HCT116 (cell line): ENCODE measurements around the gene SLC22A7. TPM values are rescaled to one million over a fixed set of nuclear protein-coding genes. Genes with fewer than 3 reads are reported as not detected.

Experiments used
- ATAC-seq: fragments of 200-7000 bp; cut with Tn5 transposase; 2 replicates; pipeline ENCODE4 v1.9.1; 2020; ENCODE audit warnings: mild to moderate bottlenecking, moderate library complexity
- BruUV-seq: library from RNA; stranded (reverse); fragments of 400-500 nt; replicated peaks from 2 replicates; lab custom pipeline; 2021; lab: Mats Ljungman, UMichigan
- CTCF ChIA-PET: fragments of 300-600 bp; sonication (Branson Sonifier 250); formaldehyde crosslinking; loops from one replicate; lab custom pipeline; 2021; ENCODE audit warnings: antibody characterized with exemption; lab: Charles Lee
- POLR2A ChIA-PET: fragments of 300-600, 350-600 bp; sonication (Branson Sonifier 250); formaldehyde crosslinking; loops from one replicate; lab custom pipeline; 2021; ENCODE audit warnings: antibody characterized with exemption; lab: Charles Lee
- RAD21 ChIA-PET, 2 experiments: fragments of 300-600 bp; sonication (Branson Sonifier 250); formaldehyde crosslinking; loops; one replicate each; lab custom pipeline; 2023; ENCODE audit warnings: low total read pairs in 2 of 2; ENCODE audit not compliant: uncharacterized antibody in 2 of 2, unreplicated experiment in 2 of 2, low non-redundant PET in 1 of 2; lab: Charles Lee
- DNase-seq: peaks from one replicate; pipeline ENCODE4 v3.0.0-alpha.2; 2010; ENCODE audit warnings: low read depth, low spot score
- H2AFZ ChIP-seq: fragments of 200-600 bp; shearing (Covaris generic), sonication (generic); 2 replicates; pipeline ENCODE4 v1.6.1; 2017; ENCODE audit warnings: low read depth, mixed run types, mixed read lengths, antibody characterized with exemption, low read length; ENCODE audit not compliant: poor library complexity, severe bottlenecking
- H3K27ac ChIP-seq: 2 replicates; pipeline ENCODE4 v1.5.1; 2012; ENCODE audit warnings: low read depth, low read length
- H3K27me3 ChIP-seq: fragments of 200-600 bp; sonication (generic); 2 replicates; pipeline ENCODE4 v1.6.1; 2016; ENCODE audit warnings: mixed run types, low read length, mixed read lengths; ENCODE audit not compliant: insufficient read depth
- H3K36me3 ChIP-seq, 2 experiments: fragments of 200-500 bp in 1 of 2; fragments of 200-600 bp in 1 of 2; sonication (Bioruptor generic) in 1 of 2; sonication (generic) in 1 of 2; 2 replicates each; pipeline versions ENCODE4 v1.5.1 to v1.6.1; 2014 to 2016; ENCODE audit warnings: low read length in 2 of 2, inconsistent platforms in 1 of 2, mixed read lengths in 1 of 2, mixed run types in 1 of 2; ENCODE audit not compliant: insufficient read depth in 2 of 2, control insufficient read depth in 1 of 2
- H3K4me1 ChIP-seq, 2 experiments: fragments of 200-600 bp in 1 of 2; sonication (generic) in 1 of 2; 2 replicates each; pipeline versions ENCODE4 v1.5.1 to v1.6.1; 2012 to 2017; ENCODE audit warnings: low read length in 2 of 2, inconsistent platforms in 1 of 2, mild to moderate bottlenecking in 1 of 2, mixed read lengths in 1 of 2, mixed run types in 1 of 2, moderate library complexity in 1 of 2; ENCODE audit not compliant: insufficient read depth in 2 of 2, control insufficient read depth in 1 of 2
- H3K4me2 ChIP-seq: fragments of 200-600 bp; sonication (generic); 2 replicates; pipeline ENCODE4 v1.6.1; 2017; ENCODE audit warnings: mixed run types, low read length, mixed read lengths
- H3K4me3 ChIP-seq, 2 experiments: fragments of 200-600 bp in 1 of 2; sonication (generic) in 1 of 2; replicated peaks in 1 of 2; 2 replicates each; pipeline ENCODE4 v1.5.1; 2011 to 2016; ENCODE audit warnings: low read length in 2 of 2, control low read depth in 1 of 2, low read depth in 1 of 2, mild to moderate bottlenecking in 1 of 2, mixed read lengths in 1 of 2, mixed run types in 1 of 2
- H3K79me2 ChIP-seq: fragments of 200-600 bp; sonication (generic); 2 replicates; pipeline ENCODE4 v1.6.1; 2017; ENCODE audit warnings: mild to moderate bottlenecking, mixed run types, low read length, moderate library complexity, mixed read lengths; ENCODE audit not compliant: insufficient read depth
- H3K9ac ChIP-seq: fragments of 200-600 bp; sonication (generic); 2 replicates; pipeline ENCODE4 v1.6.1; 2016; ENCODE audit warnings: low read length, mixed read lengths
- H3K9me2 ChIP-seq: fragments of 200-600 bp; sonication (generic), shearing (Covaris generic); 2 replicates; pipeline ENCODE4 v1.6.1; 2017; ENCODE audit warnings: mixed run types, mild to moderate bottlenecking, moderate library complexity; ENCODE audit not compliant: insufficient read depth
- H3K9me3 ChIP-seq, 2 experiments: fragments of 200-500 bp in 1 of 2; fragments of 200-600 bp in 1 of 2; sonication (Bioruptor generic) in 1 of 2; sonication (generic) in 1 of 2; 2 replicates each; pipeline ENCODE4 v1.6.1; 2014 to 2017; ENCODE audit warnings: low read length in 2 of 2, mixed read lengths in 2 of 2, inconsistent platforms in 1 of 2, low read depth in 1 of 2, mild to moderate bottlenecking in 1 of 2, mixed run types in 1 of 2, moderate library complexity in 1 of 2; ENCODE audit not compliant: control insufficient read depth in 1 of 2, insufficient read depth in 1 of 2
- H4K20me1 ChIP-seq: fragments of 200-600 bp; sonication (generic), shearing (Covaris generic); 2 replicates; pipeline ENCODE4 v1.6.1; 2017; ENCODE audit warnings: mixed run types, mild to moderate bottlenecking, moderate library complexity; ENCODE audit not compliant: insufficient read depth
- ATF3 ChIP-seq: IDR thresholded peaks from 2 replicates; pipeline ENCODE4 v1.6.1; 2012
- CBX3 ChIP-seq: IDR thresholded peaks from 2 replicates; pipeline ENCODE4 v1.6.1; 2012; ENCODE audit warnings: low read depth
- ELF1 ChIP-seq: IDR thresholded peaks from 2 replicates; pipeline ENCODE4 v1.6.1; 2012; ENCODE audit warnings: low read depth, borderline replicate concordance
- EZH2 ChIP-seq: fragments of 200-600 bp; sonication (generic); IDR thresholded peaks from 2 replicates; pipeline ENCODE4 v1.6.1; 2017; ENCODE audit warnings: antibody characterized with exemption, mixed run types
- EZH2phosphoT487 ChIP-seq: fragments of 200-600 bp; IDR thresholded peaks from 2 replicates; pipeline ENCODE4 v1.6.1; 2018; ENCODE audit warnings: antibody characterized with exemption, borderline replicate concordance
- FOSL1 ChIP-seq: IDR thresholded peaks from 2 replicates; pipeline ENCODE4 v1.6.1; 2012; ENCODE audit warnings: low read depth
- MAX ChIP-seq: IDR thresholded peaks from 2 replicates; pipeline ENCODE4 v1.6.1; 2012
- POLR2AphosphoS5 ChIP-seq: IDR thresholded peaks from 2 replicates; pipeline ENCODE4 v1.6.1; 2011; ENCODE audit warnings: mild to moderate bottlenecking, low read depth, low read length, moderate library complexity
- RAD21 ChIP-seq: IDR thresholded peaks from 2 replicates; pipeline ENCODE4 v1.6.1; 2012; ENCODE audit warnings: low read depth, mild to moderate bottlenecking
- REST ChIP-seq: IDR thresholded peaks from 2 replicates; pipeline ENCODE4 v1.6.1; 2012; ENCODE audit warnings: low read depth
- SIN3A ChIP-seq: IDR thresholded peaks from 2 replicates; pipeline ENCODE4 v1.6.1; 2012; ENCODE audit warnings: low read depth
- TCF7L2 ChIP-seq: IDR thresholded peaks from 2 replicates; pipeline ENCODE4 v1.7.0; 2011; ENCODE audit warnings: borderline replicate concordance, inconsistent platforms; ENCODE audit not compliant: insufficient read depth, insufficient read length; ENCODE audit errors: extremely low read depth
- YY1 ChIP-seq: IDR thresholded peaks from 2 replicates; pipeline ENCODE4 v1.6.1; 2011; ENCODE audit warnings: low read length, low read depth, moderate library complexity, mild to moderate bottlenecking; ENCODE audit not compliant: insufficient replicate concordance; ENCODE audit errors: extremely low read depth
- ZBTB33 ChIP-seq: IDR thresholded peaks from 2 replicates; pipeline ENCODE4 v1.6.1; 2011; ENCODE audit warnings: mild to moderate bottlenecking, low read length, moderate library complexity; ENCODE audit not compliant: insufficient replicate concordance; ENCODE audit errors: extremely low read depth
- ZFX ChIP-seq: fragments of 450-650 bp; IDR thresholded peaks from 2 replicates; pipeline ENCODE4 v1.6.1; 2017
- ZNF274 ChIP-seq: fragments of 200-500 bp; sonication (Bioruptor generic); IDR thresholded peaks from 2 replicates; pipeline ENCODE4 v1.6.1; 2014; ENCODE audit warnings: mild to moderate bottlenecking, low read depth, low read length, inconsistent platforms
- intact Hi-C: fragments of 100-400 bp; cut with micrococcal nuclease; formaldehyde crosslinking; loops from 2 replicates; pipeline ENCODE4 v1.10.0; 2022
- total RNA-seq: library from RNA; stranded (reverse); gene quantifications from one replicate; pipeline ENCODE4 v1.2.1, GENCODE V29; 2021; ENCODE audit not compliant: unreplicated experiment

The SLC22A7 gene
- total RNA-seq, 1 experiment from 2014 or later, result not detected

GRCh38 chr6:43347021-43347420 lies 49.0 kb downstream of the SLC22A7 start:
- Histone ChIP-seq H3K27ac (no peak overlapping the region), H3K9me3 (no peaks in the 10 kb centered on the region), H3K79me2 (no peaks in the 10 kb centered on the region), H3K9me2 (no peaks in the 10 kb centered on the region), H3K27me3 (no peaks in the 10 kb centered on the region), H3K36me3 (peaks cover 10 to 28% of the 10 kb centered on the region in 2 experiments; a peak in 3 of 4 replicates), H4K20me1 (no peaks in the 10 kb centered on the region), H3K4me1 (no peaks in the 10 kb centered on the region), H3K4me2 (no peak overlapping the region), H3K4me3 (no peak overlapping the region), H3K9ac (no peak overlapping the region), H2AFZ (no peak overlapping the region)
- ChIA-PET CTCF (no interaction called here), POLR2A (no interaction called here), RAD21 (interaction anchor here in 1 of 2 experiments (0.6 kb wide), 1 partner anchor 18 kb away, joined by 3 read pairs; no protein-coding TSS in a partner anchor)
- BruUV-seq, result no TSS peak
- intact Hi-C loops, result no loop called here
- ATAC-seq (no peak), DNase-seq (no peak)
- TF ChIP-seq SIN3A (no peak), ZFX (no peak), MAX (no peak), REST (no peak), ZBTB33 (no peak), RAD21 (no peak), POLR2AphosphoS5 (no peak), EZH2 (no peak), EZH2phosphoT487 (no peak), CBX3 (no peak), TCF7L2 (no peak), FOSL1 (no peak), ATF3 (no peak), ELF1 (no peak), YY1 (no peak), ZNF274 (no peak)
